Activated CD4-positive, alpha-beta T cell treated with anti-CD3 and anti-CD28 coated beads, Interleukin-2, amount 50 U/mL, for 24 hours (primary cell): ENCODE results near the gene SLC25A11.

Experiments
- DNase-seq, 2 donors: peaks; one replicate each; pipeline ENCODE4 v3.0.0-alpha.2; 2020; ENCODE audit warnings: low read depth in 1 of 2, low spot score in 1 of 2

The SLC25A11 gene

DNA sequence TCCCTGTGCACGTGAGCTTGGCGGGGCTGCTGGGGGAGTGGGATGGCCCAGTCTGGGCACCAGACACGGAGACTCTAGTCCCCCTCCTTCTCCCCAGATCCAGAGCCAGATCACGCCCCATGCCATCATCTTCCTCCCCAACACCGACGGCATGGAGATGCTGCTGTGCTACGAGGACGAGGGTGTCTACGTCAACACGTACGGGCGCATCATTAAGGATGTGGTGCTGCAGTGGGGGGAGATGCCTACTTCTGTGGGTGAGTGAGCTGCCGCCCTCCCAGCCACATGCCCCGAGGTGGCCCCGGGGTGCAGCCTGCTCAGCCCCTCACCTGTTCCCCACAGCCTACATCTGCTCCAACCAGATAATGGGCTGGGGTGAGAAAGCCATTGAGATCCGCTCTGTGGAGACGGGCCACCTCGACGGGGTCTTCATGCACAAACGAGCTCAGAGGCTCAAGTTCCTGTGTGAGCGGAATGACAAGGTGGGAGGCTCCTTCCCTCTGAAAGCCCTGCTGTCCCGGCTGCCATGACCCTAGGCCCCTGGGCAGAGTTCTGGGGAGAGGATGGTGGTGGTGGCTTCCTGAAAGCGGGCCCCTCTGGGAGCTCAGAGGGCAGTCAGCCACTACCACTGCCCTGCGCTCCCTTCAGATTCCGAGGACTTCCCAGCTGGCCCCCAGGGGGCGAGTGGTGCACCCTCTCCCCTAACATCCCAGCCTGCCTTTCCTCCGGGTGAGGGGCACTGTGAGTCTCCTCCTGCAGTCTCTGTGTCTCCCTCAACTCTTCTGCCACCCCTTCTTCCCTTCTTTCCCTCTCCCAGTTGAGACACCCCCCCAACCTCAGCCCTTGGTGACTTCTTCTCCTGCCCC is 43.3 kb downstream of the SLC25A11 start:
- no peak for DNase-seq

DNA sequence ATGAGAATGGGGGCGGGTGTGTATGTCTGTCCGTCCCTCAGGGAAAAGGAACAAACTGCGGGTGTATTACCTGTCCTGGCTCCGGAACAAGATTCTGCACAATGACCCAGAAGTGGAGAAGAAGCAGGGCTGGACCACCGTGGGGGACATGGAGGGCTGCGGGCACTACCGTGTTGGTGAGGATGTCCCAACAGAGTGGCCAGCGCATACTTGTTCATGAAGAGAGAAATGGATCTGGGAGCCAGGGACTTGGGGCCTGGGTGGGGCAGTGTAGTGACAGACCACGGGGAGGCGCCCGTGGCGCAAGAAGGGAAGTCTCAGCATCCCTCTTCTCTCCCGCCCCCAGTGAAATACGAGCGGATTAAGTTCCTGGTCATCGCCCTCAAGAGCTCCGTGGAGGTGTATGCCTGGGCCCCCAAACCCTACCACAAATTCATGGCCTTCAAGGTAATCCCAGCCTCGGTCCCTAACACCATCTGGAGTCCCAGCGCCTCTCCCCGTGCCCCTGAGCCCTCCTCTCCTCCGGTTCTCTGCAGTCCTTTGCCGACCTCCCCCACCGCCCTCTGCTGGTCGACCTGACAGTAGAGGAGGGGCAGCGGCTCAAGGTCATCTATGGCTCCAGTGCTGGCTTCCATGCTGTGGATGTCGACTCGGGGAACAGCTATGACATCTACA is 44.1 kb downstream of the SLC25A11 start:
- no peak for DNase-seq

DNA sequence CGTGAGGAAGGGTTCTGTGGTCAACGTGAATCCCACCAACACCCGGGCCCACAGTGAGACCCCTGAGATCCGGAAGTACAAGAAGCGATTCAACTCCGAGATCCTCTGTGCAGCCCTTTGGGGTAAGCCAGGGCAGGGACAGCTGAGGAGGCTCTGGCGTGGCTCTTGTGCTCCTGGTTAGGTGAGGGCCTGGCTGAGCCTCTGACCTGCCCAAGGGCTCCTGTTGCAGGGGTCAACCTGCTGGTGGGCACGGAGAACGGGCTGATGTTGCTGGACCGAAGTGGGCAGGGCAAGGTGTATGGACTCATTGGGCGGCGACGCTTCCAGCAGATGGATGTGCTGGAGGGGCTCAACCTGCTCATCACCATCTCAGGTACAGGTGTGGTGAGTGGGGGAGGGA is 44.7 kb downstream of the SLC25A11 start:
- DNase-seq = no peak

DNA sequence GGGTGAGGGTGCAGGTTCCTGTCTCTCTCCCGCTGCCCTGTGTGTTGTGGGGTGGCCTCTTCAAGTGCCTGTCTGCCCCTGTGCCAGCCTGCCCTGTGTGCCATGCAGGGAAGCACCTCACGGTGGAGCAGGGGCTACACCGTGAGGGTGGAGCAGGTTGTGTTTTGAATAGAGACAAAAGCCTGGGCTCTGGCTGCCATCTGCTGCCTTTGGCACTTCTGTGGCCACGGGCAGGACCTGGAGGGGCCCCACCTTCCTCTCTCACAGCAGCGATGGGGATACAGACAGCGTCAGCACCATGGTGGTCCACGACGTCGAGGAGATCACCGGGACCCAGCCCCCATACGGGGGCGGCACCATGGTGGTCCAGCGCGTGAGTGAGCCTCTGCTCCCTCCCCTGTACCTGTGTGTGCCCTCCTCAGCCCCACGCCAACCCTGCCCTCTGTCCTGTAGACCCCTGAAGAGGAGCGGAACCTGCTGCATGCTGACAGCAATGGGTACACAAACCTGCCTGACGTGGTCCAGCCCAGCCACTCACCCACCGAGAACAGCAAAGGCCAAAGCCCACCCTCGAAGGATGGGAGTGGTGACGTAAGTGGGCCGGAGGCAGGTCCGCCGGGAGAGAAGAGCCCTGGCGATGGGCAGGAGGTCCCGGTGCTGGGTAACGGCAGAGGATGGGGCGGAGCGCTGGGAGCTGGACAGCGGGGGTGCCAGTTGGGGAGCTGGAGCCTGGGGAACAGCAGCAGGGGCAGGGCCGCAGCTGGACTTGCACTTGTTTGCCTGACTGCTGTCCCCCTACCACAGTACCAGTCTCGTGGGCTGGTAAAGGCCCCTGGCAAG is 45.9 kb downstream of the SLC25A11 start:
- DNase-seq = no peak

DNA sequence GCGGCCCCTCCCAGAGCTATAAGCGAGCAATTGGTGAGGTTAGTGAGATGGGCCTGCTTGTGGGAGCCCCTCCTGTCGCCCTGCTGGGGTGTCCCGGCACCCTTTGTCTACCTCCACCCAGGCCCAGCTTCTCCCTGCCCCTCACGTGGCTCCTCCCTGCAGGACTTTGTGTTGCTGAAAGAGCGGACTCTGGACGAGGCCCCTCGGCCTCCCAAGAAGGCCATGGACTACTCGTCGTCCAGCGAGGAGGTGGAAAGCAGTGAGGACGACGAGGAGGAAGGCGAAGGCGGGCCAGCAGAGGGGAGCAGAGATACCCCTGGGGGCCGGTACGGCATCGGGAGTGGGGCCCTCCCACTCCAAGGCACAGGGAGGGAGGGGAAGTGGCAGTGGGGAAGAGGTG is 46.6 kb downstream of the SLC25A11 start:
- no peak for DNase-seq

DNA sequence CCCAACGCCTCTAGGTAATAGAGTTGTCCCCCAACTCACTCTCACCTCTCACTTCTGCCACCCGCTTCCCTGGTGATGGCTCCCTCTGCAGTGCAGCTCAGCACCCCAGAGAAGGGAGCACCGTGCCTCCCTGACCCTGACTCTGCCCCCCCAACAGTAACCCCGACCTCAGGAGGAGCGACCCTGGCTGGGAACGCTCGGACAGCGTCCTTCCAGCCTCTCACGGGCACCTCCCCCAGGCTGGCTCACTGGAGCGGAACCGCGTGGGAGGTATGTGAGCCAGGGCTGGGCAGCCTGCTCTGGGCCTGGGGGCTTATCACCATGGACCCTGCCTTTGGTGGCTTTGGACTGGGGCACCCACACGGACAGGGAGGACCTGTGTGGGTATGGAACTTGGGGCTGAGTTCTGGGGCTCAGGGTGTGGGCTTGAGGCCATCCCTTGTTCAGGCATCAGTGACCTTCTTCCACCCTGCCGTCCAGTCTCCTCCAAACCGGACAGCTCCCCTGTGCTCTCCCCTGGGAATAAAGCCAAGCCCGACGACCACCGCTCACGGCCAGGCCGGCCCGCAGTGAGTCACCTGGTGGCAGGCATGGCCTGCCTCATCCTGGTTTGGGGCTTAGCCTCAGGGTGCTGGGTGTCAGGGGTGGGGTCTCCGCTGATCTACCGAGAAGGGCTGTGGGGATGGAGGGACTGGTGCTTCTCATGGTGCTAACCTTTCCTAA is 47.2 kb downstream of the SLC25A11 start:
- DNase-seq = no peak

DNA sequence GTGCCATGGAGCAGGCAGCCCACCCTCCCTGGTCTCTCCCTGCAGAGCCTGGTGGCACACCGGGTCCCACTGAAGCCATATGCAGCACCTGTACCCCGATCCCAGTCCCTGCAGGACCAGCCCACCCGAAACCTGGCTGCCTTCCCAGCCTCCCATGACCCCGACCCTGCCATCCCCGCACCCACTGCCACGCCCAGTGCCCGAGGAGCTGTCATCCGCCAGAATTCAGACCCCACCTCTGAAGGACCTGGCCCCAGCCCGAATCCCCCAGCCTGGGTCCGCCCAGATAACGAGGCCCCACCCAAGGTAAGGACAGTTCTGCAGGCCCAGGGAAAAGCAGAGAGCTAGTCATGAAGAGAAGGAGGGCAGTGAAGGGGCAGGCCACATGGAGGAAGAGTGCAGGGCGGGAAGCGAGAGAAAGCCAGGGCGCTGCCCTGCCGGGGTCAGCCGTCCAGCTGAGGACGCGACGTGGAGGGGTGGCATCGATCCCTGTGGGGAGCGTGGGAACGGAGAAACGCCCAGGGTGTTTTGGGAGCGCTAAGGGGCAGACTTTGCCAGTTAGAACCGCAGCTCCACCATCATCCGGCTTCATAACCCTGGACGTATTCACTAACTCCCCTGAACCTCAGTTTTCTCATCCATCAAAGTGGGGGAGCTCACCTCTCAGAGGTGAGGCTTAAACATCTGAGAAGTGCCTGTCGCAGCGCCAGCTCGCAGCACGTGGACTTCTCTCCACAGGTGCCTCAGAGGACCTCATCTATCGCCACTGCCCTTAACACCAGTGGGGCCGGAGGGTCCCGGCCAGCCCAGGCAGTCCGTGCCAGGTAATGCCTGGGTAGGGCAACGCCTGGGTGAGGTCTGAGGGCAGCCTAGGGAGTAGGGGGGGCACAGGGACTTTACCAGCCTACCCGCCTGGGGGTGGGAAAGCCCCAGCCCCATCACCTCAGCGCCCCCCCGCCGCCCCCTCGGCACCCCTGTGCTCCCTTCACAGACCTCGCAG is 48.1 kb downstream of the SLC25A11 start:
- no peak for DNase-seq

DNA sequence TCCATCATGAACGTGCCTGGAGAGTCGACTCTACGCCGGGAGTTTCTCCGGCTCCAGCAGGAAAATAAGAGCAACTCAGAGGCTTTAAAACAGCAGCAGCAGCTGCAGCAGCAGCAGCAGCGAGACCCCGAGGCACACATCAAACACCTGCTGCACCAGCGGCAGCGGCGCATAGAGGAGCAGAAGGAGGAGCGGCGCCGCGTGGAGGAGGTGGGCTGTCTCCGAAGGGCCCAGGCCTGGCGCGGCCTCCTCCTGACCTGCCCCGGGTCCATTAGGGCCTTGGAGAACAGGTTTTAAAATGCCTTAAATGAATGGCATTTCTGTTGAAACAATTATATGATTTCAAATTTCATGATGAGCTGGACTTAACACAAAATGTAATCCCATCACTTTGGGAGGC is 52.3 kb downstream of the SLC25A11 start:
- no peak for DNase-seq
